HepG2 (cell line): ENCODE data around the gene RPS14. TPM values are rescaled to one million over a fixed set of nuclear protein-coding genes. Genes with fewer than 3 reads are reported as not detected.

ENCODE experiments used
- KLF6 ChIP-seq: IDR thresholded peaks from 2 replicates; pipeline ENCODE4 v1.8.0; 2016; ENCODE audit warnings: missing biosample characterization, missing genetic modification reagents
- SRSF1 ChIP-seq: fragments of 200-400 bp; formaldehyde crosslinking; optimal IDR thresholded peaks from 2 replicates; pipeline ENCODE3; 2017; ENCODE audit warnings: mild to moderate bottlenecking, low read depth, low read length, moderate library complexity
- ZNF556 ChIP-seq: sonication (generic); formaldehyde crosslinking; IDR thresholded peaks from 2 replicates; pipeline ENCODE4 v1.4.0; 2020; ENCODE audit warnings: mild to moderate bottlenecking, missing genetic modification reagents, borderline replicate concordance
- polyA plus RNA-seq, 8 experiments: library from polyadenylated mRNA; depleted of rRNA in 3 of 8; stranded (reverse) in 7 of 8; unstranded in 1 of 8; fragments of >200 nt; fragmentation: Illumina TruSeq in 4 of 8; extraction: Trizol in 4 of 8; gene quantifications; 2 replicates each; pipeline versions ENCODE4 v1.2.1 to v1.2.3, GENCODE V29; 2011 to 2016; ENCODE audit warnings: low read depth in 4 of 8, missing spikeins in 1 of 8, mixed read lengths in 1 of 8; ENCODE audit not compliant: insufficient read depth in 1 of 8
- total RNA-seq, 5 experiments: library from RNA; depleted of rRNA; stranded (reverse); fragments of >200 nt; fragmentation: Illumina TruSeq; extraction: Trizol; gene quantifications; 2 replicates each; pipeline ENCODE4 v1.2.3, GENCODE V29; 2016; ENCODE audit warnings: low read depth in 1 of 5
- TF ChIP-seq, protein P1 (sequence below): sonication (generic); formaldehyde crosslinking; IDR thresholded peaks from one replicate; pipeline ENCODE4 v1.5.1; 2020; ENCODE audit warnings: mild to moderate bottlenecking, missing genetic modification reagents; ENCODE audit errors: not compliant biosample characterization
- TF ChIP-seq, protein P2 (sequence below): sonication (generic); formaldehyde crosslinking; IDR thresholded peaks from 2 replicates; pipeline ENCODE4 v1.4.0; 2020; ENCODE audit warnings: missing genetic modification reagents

The RPS14 gene
- total and polyA plus RNA-seq, 2 of the 13 experiments (the other 11 are each of a cell fraction or from before 2014, with no cell fraction given): 2,116 to 3,295 TPM

DNA sequence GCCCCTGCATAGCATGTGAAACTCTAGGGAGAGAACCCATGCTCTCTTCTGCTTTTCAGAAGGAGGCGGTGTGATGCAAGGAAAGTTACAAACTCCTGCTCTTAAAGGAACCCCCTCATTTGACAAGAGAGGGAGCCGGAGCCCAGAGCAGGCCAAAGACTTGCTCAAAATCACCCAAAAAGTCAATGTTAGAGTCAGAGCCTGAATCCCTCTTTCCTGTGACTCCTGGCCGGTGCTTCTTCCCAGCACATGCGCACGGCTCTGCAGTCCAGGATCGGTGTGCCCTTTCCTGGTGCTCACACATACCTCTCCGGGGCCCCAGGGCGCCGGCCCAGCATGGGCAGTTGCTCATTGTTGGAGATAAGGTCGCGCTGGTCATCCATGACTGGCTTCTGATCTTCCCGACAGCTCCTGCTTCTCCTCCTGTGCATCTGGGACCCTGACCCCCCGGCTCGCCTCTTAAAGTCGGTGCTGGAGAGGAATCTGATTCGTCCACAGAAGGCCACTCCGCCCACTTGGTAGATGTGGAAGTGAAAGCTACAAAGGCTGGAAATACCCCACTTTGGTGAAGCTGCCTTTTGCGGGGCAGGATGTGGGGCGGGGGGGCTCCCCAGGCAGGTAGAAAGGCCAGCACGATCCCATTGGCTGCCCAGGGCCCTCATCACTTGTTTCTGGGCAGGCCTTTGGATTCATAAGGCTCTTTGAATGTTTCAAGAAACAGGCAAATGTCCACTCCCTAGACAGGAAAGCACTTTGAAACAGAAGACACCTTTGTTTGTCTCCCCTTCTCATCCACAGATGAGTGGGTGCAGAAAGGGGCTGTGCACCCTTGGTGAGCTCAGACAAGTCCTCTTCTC lies 37.0 kb downstream of the RPS14 start, which contains the start of gene CD74 (continued):
- TF ChIP-seq, protein P1, sequence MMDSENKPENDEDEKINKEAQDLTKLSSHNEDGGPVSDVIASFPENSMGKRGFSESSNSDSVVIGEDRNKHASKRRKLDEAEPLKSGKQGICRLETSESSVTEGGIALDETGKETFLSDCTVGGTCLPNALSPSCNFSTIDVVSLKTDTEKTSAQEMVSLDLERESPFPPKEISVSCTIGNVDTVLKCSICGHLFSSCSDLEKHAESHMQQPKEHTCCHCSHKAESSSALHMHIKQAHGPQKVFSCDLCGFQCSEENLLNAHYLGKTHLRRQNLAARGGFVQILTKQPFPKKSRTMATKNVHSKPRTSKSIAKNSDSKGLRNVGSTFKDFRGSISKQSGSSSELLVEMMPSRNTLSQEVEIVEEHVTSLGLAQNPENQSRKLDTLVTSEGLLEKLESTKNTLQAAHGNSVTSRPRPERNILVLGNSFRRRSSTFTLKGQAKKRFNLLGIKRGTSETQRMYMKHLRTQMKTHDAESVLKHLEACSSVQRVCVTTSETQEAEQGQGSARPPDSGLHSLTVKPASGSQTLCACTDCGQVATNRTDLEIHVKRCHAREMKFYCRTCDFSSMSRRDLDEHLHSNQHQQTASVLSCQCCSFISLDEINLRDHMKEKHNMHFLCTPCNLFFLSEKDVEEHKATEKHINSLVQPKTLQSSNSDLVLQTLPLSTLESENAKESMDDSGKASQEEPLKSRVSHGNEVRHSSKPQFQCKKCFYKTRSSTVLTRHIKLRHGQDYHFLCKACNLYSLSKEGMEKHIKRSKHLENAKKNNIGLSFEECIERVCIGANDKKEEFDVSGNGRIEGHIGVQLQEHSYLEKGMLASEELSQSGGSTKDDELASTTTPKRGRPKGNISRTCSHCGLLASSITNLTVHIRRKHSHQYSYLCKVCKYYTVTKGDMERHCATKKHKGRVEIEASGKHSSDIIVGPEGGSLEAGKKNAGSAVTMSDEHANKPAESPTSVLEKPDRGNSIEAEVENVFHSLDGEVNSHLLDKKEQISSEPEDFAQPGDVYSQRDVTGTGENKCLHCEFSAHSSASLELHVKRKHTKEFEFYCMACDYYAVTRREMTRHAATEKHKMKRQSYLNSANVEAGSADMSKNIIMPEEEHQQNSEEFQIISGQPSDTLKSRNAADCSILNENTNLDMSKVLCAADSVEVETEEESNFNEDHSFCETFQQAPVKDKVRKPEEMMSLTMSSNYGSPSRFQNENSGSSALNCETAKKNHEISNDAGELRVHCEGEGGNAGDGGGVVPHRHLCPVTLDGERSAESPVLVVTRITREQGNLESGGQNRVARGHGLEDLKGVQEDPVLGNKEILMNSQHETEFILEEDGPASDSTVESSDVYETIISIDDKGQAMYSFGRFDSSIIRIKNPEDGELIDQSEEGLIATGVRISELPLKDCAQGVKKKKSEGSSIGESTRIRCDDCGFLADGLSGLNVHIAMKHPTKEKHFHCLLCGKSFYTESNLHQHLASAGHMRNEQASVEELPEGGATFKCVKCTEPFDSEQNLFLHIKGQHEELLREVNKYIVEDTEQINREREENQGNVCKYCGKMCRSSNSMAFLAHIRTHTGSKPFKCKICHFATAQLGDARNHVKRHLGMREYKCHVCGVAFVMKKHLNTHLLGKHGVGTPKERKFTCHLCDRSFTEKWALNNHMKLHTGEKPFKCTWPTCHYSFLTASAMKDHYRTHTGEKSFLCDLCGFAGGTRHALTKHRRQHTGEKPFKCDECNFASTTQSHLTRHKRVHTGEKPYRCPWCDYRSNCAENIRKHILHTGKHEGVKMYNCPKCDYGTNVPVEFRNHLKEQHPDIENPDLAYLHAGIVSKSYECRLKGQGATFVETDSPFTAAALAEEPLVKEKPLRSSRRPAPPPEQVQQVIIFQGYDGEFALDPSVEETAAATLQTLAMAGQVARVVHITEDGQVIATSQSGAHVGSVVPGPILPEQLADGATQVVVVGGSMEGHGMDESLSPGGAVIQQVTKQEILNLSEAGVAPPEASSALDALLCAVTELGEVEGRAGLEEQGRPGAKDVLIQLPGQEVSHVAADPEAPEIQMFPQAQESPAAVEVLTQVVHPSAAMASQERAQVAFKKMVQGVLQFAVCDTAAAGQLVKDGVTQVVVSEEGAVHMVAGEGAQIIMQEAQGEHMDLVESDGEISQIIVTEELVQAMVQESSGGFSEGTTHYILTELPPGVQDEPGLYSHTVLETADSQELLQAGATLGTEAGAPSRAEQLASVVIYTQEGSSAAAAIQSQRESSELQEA (CRISPR knock-in tag): no peak
- TF ChIP-seq, protein P2, sequence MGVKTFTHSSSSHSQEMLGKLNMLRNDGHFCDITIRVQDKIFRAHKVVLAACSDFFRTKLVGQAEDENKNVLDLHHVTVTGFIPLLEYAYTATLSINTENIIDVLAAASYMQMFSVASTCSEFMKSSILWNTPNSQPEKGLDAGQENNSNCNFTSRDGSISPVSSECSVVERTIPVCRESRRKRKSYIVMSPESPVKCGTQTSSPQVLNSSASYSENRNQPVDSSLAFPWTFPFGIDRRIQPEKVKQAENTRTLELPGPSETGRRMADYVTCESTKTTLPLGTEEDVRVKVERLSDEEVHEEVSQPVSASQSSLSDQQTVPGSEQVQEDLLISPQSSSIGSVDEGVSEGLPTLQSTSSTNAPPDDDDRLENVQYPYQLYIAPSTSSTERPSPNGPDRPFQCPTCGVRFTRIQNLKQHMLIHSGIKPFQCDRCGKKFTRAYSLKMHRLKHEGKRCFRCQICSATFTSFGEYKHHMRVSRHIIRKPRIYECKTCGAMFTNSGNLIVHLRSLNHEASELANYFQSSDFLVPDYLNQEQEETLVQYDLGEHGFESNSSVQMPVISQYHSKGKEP: no peak
- TF ChIP-seq KLF6 (CRISPR knock-in tag) (0 out of 2 replicates have a peak, but pooled peaks have one; percentile 22), ZNF556 (peak; percentile 43; the same call in 1 of the 2 replicates), SRSF1 (peak; percentile 94)
